DOHH2 (cell line): ENCODE data around the gene SYNDIG1.

ENCODE experiments used
- EZH2phosphoT487 ChIP-seq: fragments of 200-600 bp; sonication (generic); IDR thresholded peaks from 2 replicates; pipeline ENCODE4 v1.6.1; 2017; ENCODE audit warnings: borderline replicate concordance, mild to moderate bottlenecking, antibody characterized with exemption, low read length, moderate library complexity, mixed read lengths
- TF ChIP-seq, protein P1 (sequence below): fragments of 200-600 bp; sonication (generic); IDR thresholded peaks from one replicate; pipeline ENCODE4 v1.5.1; 2014; ENCODE audit warnings: antibody characterized with exemption, mild to moderate bottlenecking, low read depth, low read length; ENCODE audit not compliant: poor library complexity, severe bottlenecking

- TF ChIP-seq, protein P1, sequence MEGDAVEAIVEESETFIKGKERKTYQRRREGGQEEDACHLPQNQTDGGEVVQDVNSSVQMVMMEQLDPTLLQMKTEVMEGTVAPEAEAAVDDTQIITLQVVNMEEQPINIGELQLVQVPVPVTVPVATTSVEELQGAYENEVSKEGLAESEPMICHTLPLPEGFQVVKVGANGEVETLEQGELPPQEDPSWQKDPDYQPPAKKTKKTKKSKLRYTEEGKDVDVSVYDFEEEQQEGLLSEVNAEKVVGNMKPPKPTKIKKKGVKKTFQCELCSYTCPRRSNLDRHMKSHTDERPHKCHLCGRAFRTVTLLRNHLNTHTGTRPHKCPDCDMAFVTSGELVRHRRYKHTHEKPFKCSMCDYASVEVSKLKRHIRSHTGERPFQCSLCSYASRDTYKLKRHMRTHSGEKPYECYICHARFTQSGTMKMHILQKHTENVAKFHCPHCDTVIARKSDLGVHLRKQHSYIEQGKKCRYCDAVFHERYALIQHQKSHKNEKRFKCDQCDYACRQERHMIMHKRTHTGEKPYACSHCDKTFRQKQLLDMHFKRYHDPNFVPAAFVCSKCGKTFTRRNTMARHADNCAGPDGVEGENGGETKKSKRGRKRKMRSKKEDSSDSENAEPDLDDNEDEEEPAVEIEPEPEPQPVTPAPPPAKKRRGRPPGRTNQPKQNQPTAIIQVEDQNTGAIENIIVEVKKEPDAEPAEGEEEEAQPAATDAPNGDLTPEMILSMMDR: no peak
- TF ChIP-seq EZH2phosphoT487: no peak
These were observed 115.3 kb downstream of the SYNDIG1 start for GRCh38 chr20:24584538-24585356.
